WTC11 (cell line): ENCODE results near the gene MT1B. TPM values are rescaled to one million over a fixed set of nuclear protein-coding genes. Genes with fewer than 3 reads are reported as not detected.

Experiments
- ATAC-seq: fragments of 200-7000 bp; cut with Tn5 transposase; 2 replicates; pipeline ENCODE4 v1.10.0; 2021; ENCODE audit warnings: mild to moderate bottlenecking, moderate library complexity
- CTCF ChIA-PET: fragments of 300-600 bp; sonication (Branson Sonifier 250); formaldehyde crosslinking; loops from one replicate; lab custom pipeline; 2021; ENCODE audit warnings: antibody characterized with exemption; lab: Charles Lee
- POLR2A ChIA-PET: fragments of 350-600 bp; sonication (Branson Sonifier 250); formaldehyde crosslinking; loops from one replicate; lab custom pipeline; 2021; ENCODE audit warnings: antibody characterized with exemption; lab: Charles Lee
- DNase-seq: peaks from one replicate; pipeline ENCODE4 v3.0.0; 2021; ENCODE audit warnings: low spot score
- H3K27ac Mint-ChIP-seq: 2 replicates; pipeline ENCODE4 v1.8.0; 2021; ENCODE audit warnings: mixed read lengths
- H3K27me3 Mint-ChIP-seq: 2 replicates; pipeline ENCODE4 v1.8.0; 2021; ENCODE audit warnings: low read depth, mild to moderate bottlenecking, moderate library complexity, mixed read lengths
- H3K36me3 Mint-ChIP-seq: 2 replicates; pipeline ENCODE4 v1.8.0; 2021; ENCODE audit warnings: mixed read lengths
- H3K4me1 Mint-ChIP-seq: 2 replicates; pipeline ENCODE4 v1.8.0; 2022; ENCODE audit warnings: mixed read lengths
- H3K4me3 Mint-ChIP-seq: 2 replicates; pipeline ENCODE4 v1.8.0; 2021; ENCODE audit warnings: mild to moderate bottlenecking, moderate library complexity, mixed read lengths
- H3K9me3 Mint-ChIP-seq: 2 replicates; pipeline ENCODE4 v1.8.0; 2021; ENCODE audit warnings: mixed read lengths
- CBFB ChIP-seq: sonication (generic); formaldehyde crosslinking; IDR thresholded peaks from 2 replicates; pipeline ENCODE4 v1.8.1; 2022; ENCODE audit warnings: mild to moderate bottlenecking, low read depth, missing genetic modification reagents
- ELF4 ChIP-seq: sonication (generic); formaldehyde crosslinking; IDR thresholded peaks from 2 replicates; pipeline ENCODE4 v1.8.1; 2022; ENCODE audit warnings: low read depth, mild to moderate bottlenecking, moderate library complexity, missing genetic modification reagents
- ETV6 ChIP-seq: sonication (generic); formaldehyde crosslinking; IDR thresholded peaks from 2 replicates; pipeline ENCODE4 v1.8.1; 2022; ENCODE audit warnings: mild to moderate bottlenecking, missing genetic modification reagents
- FOXK1 ChIP-seq: sonication (generic); formaldehyde crosslinking; IDR thresholded peaks from 2 replicates; pipeline ENCODE4 v1.8.0; 2022; ENCODE audit warnings: mild to moderate bottlenecking, moderate library complexity, missing genetic modification reagents
- FOXP1 ChIP-seq: sonication (generic); formaldehyde crosslinking; IDR thresholded peaks from 2 replicates; pipeline ENCODE4 v1.8.0; 2022; ENCODE audit warnings: missing genetic modification reagents, mild to moderate bottlenecking, moderate library complexity, borderline replicate concordance
- IRF2 ChIP-seq: sonication (generic); formaldehyde crosslinking; IDR thresholded peaks from 2 replicates; pipeline ENCODE4 v1.8.0; 2022; ENCODE audit warnings: low read depth, missing genetic modification reagents, borderline replicate concordance
- NFATC4 ChIP-seq: fragments of 250-450 bp; sonication (Bioruptor Pico); IDR thresholded peaks from 2 replicates; pipeline ENCODE4 v1.9.0; 2021; ENCODE audit warnings: mild to moderate bottlenecking
- NR3C1 ChIP-seq: sonication (generic); formaldehyde crosslinking; conservative IDR thresholded peaks from 2 replicates; pipeline ENCODE4 v1.8.1; 2023; ENCODE audit warnings: low read depth, mild to moderate bottlenecking, missing genetic modification reagents
- PRDM15 ChIP-seq: sonication (generic); formaldehyde crosslinking; IDR thresholded peaks from 2 replicates; pipeline ENCODE4 v1.8.0; 2022; ENCODE audit warnings: missing genetic modification reagents
- SMAD4 ChIP-seq: sonication (generic); formaldehyde crosslinking; IDR thresholded peaks from 2 replicates; pipeline ENCODE4 v1.8.0; 2022; ENCODE audit warnings: mild to moderate bottlenecking, missing genetic modification reagents
- SOX15 ChIP-seq: fragments of 250-450 bp; sonication (Bioruptor Pico); IDR thresholded peaks from 2 replicates; pipeline ENCODE4 v1.9.0; 2021; ENCODE audit warnings: mild to moderate bottlenecking
- TCF7 ChIP-seq: sonication (generic); formaldehyde crosslinking; IDR thresholded peaks from 2 replicates; pipeline ENCODE4 v1.8.0; 2022; ENCODE audit warnings: mild to moderate bottlenecking, low read depth, missing genetic modification reagents, moderate library complexity
- TEAD1 ChIP-seq: sonication (generic); formaldehyde crosslinking; IDR thresholded peaks from 2 replicates; pipeline ENCODE4 v1.8.0; 2022; ENCODE audit warnings: mild to moderate bottlenecking, missing genetic modification reagents
- USF2 ChIP-seq: sonication (generic); formaldehyde crosslinking; IDR thresholded peaks from 2 replicates; pipeline ENCODE4 v1.8.1; 2023; ENCODE audit warnings: mild to moderate bottlenecking, missing genetic modification reagents, moderate library complexity
- ZNF138 ChIP-seq: sonication (generic); formaldehyde crosslinking; conservative IDR thresholded peaks from 2 replicates; pipeline ENCODE4 v1.8.1; 2022; ENCODE audit warnings: mild to moderate bottlenecking, moderate library complexity, missing genetic modification reagents
- ZNF219 ChIP-seq: sonication (generic); formaldehyde crosslinking; IDR thresholded peaks from 2 replicates; pipeline ENCODE4 v1.8.0; 2023; ENCODE audit warnings: missing genetic modification reagents, mild to moderate bottlenecking, borderline replicate concordance
- total RNA-seq: library from RNA; stranded (reverse); gene quantifications from 3 replicates; pipeline ENCODE4 v1.2.3, GENCODE V29; 2021
- TF ChIP-seq, protein P1 (sequence below): sonication (generic); formaldehyde crosslinking; IDR thresholded peaks from 2 replicates; pipeline ENCODE4 v1.8.1; 2023; ENCODE audit warnings: mild to moderate bottlenecking, moderate library complexity, missing genetic modification reagents
- TF ChIP-seq, protein P2 (sequence below): fragments of 200-600 bp; IDR thresholded peaks from 2 replicates; pipeline ENCODE4 v1.8.0; 2022; ENCODE audit warnings: antibody characterized with exemption
- TF ChIP-seq, protein P3 (sequence below): fragments of 250-450 bp; sonication (Bioruptor Pico); IDR thresholded peaks from 2 replicates; pipeline ENCODE4 v1.8.0; 2021; ENCODE audit warnings: mild to moderate bottlenecking
- TF ChIP-seq, protein P4 (sequence below): fragments of 250-450 bp; sonication (Bioruptor Pico); IDR thresholded peaks from 2 replicates; pipeline ENCODE4 v2.1.2; 2022; ENCODE audit warnings: mild to moderate bottlenecking, moderate library complexity

Gene MT1B
- total RNA-seq, 1 experiment from 2014 or later: not detected

GRCh38 chr16:56645311-56645710, 6.4 kb upstream of the MT1B start:
- H3K4me1 Mint-ChIP-seq: peaks cover 18% of the 10 kb centered on the region
- peaks cover 100% of the 10 kb centered on the region for H3K27me3 Mint-ChIP-seq
- ATAC-seq (no peak), DNase-seq (no peak)
- H3K9me3 Mint-ChIP-seq: no peaks in the 10 kb centered on the region
- no peak for TF ChIP-seq SMAD4 (CRISPR knock-in tag)
- TF ChIP-seq ETV6 (CRISPR knock-in tag): no peak
- TF ChIP-seq USF2: no peak
- TF ChIP-seq ZNF138 (CRISPR knock-in tag): no peak
- TF ChIP-seq, protein P1, sequence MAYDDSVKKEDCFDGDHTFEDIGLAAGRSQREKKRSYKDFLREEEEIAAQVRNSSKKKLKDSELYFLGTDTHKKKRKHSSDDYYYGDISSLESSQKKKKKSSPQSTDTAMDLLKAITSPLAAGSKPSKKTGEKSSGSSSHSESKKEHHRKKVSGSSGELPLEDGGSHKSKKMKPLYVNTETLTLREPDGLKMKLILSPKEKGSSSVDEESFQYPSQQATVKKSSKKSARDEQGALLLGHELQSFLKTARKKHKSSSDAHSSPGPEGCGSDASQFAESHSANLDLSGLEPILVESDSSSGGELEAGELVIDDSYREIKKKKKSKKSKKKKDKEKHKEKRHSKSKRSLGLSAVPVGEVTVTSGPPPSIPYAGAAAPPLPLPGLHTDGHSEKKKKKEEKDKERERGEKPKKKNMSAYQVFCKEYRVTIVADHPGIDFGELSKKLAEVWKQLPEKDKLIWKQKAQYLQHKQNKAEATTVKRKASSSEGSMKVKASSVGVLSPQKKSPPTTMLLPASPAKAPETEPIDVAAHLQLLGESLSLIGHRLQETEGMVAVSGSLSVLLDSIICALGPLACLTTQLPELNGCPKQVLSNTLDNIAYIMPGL (CRISPR knock-in tag): no peak
- TF ChIP-seq NR3C1 (CRISPR knock-in tag): no peak
- TF ChIP-seq, protein P2, sequence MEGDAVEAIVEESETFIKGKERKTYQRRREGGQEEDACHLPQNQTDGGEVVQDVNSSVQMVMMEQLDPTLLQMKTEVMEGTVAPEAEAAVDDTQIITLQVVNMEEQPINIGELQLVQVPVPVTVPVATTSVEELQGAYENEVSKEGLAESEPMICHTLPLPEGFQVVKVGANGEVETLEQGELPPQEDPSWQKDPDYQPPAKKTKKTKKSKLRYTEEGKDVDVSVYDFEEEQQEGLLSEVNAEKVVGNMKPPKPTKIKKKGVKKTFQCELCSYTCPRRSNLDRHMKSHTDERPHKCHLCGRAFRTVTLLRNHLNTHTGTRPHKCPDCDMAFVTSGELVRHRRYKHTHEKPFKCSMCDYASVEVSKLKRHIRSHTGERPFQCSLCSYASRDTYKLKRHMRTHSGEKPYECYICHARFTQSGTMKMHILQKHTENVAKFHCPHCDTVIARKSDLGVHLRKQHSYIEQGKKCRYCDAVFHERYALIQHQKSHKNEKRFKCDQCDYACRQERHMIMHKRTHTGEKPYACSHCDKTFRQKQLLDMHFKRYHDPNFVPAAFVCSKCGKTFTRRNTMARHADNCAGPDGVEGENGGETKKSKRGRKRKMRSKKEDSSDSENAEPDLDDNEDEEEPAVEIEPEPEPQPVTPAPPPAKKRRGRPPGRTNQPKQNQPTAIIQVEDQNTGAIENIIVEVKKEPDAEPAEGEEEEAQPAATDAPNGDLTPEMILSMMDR: no peak
- TF ChIP-seq TEAD1 (CRISPR knock-in tag): no peak
- TF ChIP-seq TCF7 (CRISPR knock-in tag): no peak
- TF ChIP-seq, protein P3, sequence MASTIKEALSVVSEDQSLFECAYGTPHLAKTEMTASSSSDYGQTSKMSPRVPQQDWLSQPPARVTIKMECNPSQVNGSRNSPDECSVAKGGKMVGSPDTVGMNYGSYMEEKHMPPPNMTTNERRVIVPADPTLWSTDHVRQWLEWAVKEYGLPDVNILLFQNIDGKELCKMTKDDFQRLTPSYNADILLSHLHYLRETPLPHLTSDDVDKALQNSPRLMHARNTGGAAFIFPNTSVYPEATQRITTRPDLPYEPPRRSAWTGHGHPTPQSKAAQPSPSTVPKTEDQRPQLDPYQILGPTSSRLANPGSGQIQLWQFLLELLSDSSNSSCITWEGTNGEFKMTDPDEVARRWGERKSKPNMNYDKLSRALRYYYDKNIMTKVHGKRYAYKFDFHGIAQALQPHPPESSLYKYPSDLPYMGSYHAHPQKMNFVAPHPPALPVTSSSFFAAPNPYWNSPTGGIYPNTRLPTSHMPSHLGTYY: no peak
- H3K4me3 Mint-ChIP-seq: no peak overlapping the region
- H3K36me3 Mint-ChIP-seq: no peaks in the 10 kb centered on the region
- ChIA-PET CTCF (no interaction called here), POLR2A (no interaction called here)
- no peak overlapping the region for H3K27ac Mint-ChIP-seq

DNA sequence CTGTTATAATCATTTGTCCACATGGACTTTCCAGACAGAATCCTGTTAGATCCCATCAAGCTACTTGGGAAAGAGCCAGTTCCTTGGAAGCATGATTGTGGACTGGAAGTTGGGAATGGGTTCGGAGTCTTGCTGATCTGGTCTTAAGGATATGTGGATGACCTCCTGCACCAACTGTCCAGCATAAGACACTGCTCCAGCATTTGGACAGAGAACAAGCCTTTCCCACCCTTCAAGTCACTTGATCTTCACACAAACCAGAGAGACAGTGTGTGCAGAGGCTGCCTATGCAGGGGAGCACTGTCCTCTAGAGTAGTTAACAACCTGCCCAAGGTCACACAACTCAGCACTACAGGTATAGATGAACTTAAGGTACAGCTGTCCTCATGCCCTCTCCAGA, 5.8 kb upstream of the MT1B start:
- peaks cover 100% of the 10 kb centered on the region for H3K27me3 Mint-ChIP-seq

GRCh38 chr16:56647641-56648431, 3.9 kb upstream of the MT1B start:
- peaks cover 100% of the 10 kb centered on the region for H3K27me3 Mint-ChIP-seq
- ATAC-seq: peak; percentile 67
- TF ChIP-seq IRF2 (CRISPR knock-in tag) (no peak), FOXP1 (CRISPR knock-in tag) (peak; percentile 53; the same call in 1 of the 2 replicates), PRDM15 (no peak; the same call in 1 of the 2 replicates), NFATC4 (no peak), FOXK1 (CRISPR knock-in tag) (no peak), ELF4 (CRISPR knock-in tag) (no peak)
- TF ChIP-seq, protein P4, sequence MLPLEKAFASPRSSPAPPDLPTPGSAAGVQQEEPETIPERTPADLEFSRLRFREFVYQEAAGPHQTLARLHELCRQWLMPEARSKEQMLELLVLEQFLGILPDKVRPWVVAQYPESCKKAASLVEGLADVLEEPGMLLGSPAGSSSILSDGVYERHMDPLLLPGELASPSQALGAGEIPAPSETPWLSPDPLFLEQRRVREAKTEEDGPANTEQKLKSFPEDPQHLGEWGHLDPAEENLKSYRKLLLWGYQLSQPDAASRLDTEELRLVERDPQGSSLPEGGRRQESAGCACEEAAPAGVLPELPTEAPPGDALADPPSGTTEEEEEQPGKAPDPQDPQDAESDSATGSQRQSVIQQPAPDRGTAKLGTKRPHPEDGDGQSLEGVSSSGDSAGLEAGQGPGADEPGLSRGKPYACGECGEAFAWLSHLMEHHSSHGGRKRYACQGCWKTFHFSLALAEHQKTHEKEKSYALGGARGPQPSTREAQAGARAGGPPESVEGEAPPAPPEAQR (CRISPR knock-in tag): no peak

More for the DNA sequence above, 5.8 kb upstream of the MT1B start:
- H3K4me1 Mint-ChIP-seq: peaks cover 18% of the 10 kb centered on the region
- POLR2A ChIA-PET: interaction anchor here (0.6 to 1.4 kb wide), 2 partner anchors 22 to 54 kb away, joined by 4 to 8 read pairs; partner anchors contain the start of gene MT1G
- no peak for TF ChIP-seq CBFB (CRISPR knock-in tag)
- TF ChIP-seq ZNF219: 0 out of 2 replicates have a peak, but pooled peaks have one; percentile 33
- TF ChIP-seq SOX15: no peak
- H3K27ac Mint-ChIP-seq: no peak overlapping the region
- no peaks in the 10 kb centered on the region for H3K9me3 Mint-ChIP-seq
- no peaks in the 10 kb centered on the region for H3K36me3 Mint-ChIP-seq
- CTCF ChIA-PET: no interaction called here
- H3K4me3 Mint-ChIP-seq: no peak overlapping the region
- DNase-seq (no peak), ATAC-seq (no peak)

More at GRCh38 chr16:56647641-56648431, 3.9 kb upstream of the MT1B start:
- Mint-ChIP-seq H3K9me3 (no peaks in the 10 kb centered on the region), H3K4me3 (peak overlapping the region; percentile 33), H3K36me3 (no peaks in the 10 kb centered on the region), H3K27ac (no peak overlapping the region), H3K4me1 (peaks cover 16% of the 10 kb centered on the region)
- DNase-seq: peak; percentile 58
- POLR2A ChIA-PET: no interaction called here
- CTCF ChIA-PET: interaction anchor here (0.9 to 2.0 kb wide), 5 partner anchors 28 to 283 kb away, joined by 3 to 6 read pairs (median 4); no protein-coding TSS in a partner anchor
